Endothelial cell of umbilical vein (primary cell): ENCODE data around the gene TNFSF4. TPM values are rescaled to one million over a fixed set of nuclear protein-coding genes. Genes with fewer than 3 reads are reported as not detected.

Experiments
- Bru-seq: library from RNA; stranded (reverse); fragments of 400-500 nt; gene quantifications from one replicate; lab custom pipeline; 2021; lab: Mats Ljungman, UMichigan
- BruChase-seq, 2 experiments: library from RNA; stranded (reverse); fragments of 400-500 nt; gene quantifications; one replicate each; lab custom pipeline; 2021; lab: Mats Ljungman, UMichigan
- BruUV-seq: library from RNA; stranded (reverse); fragments of 400-500 nt; replicated peaks from 2 replicates; lab custom pipeline; 2021; lab: Mats Ljungman, UMichigan
- CTCF ChIA-PET: fragments of 300-600, 350-600 bp; sonication (Branson Sonifier 250); formaldehyde crosslinking; loops from one replicate; lab custom pipeline; 2021; ENCODE audit warnings: antibody characterized with exemption, inconsistent platforms; lab: Charles Lee
- POLR2A ChIA-PET: fragments of 300-600, 350-600 bp; sonication (Branson Sonifier 250); formaldehyde crosslinking; loops from one replicate; lab custom pipeline; 2021; ENCODE audit warnings: antibody characterized with exemption, inconsistent platforms; lab: Charles Lee
- DNase-seq: peaks from one replicate; pipeline ENCODE4 v3.0.0-alpha.2; 2011; ENCODE audit warnings: low read depth, low spot score
- FAIRE-seq: peaks from 2 replicates; lab custom pipeline; 2011; peaks lifted over from hg19 to GRCh38; lab: Jason Lieb, UNC
- H2AFZ ChIP-seq: 2 replicates; pipeline ENCODE4 v1.6.0; 2012; ENCODE audit warnings: low read depth, low read length, control low read depth, inconsistent platforms
- H3K27ac ChIP-seq: 2 replicates; pipeline ENCODE4 v1.5.1; 2011; ENCODE audit warnings: low read depth, mild to moderate bottlenecking, control low read depth, low read length, moderate library complexity; ENCODE audit not compliant: insufficient read depth
- H3K27me3 ChIP-seq, 2 experiments: 2 replicates each; pipeline versions ENCODE4 v1.6.0 to v1.6.1; 2011; ENCODE audit warnings: low read length in 2 of 2, mixed read lengths in 1 of 2; ENCODE audit not compliant: control insufficient read depth in 2 of 2, insufficient read depth in 2 of 2
- H3K36me3 ChIP-seq, 2 experiments: 2 replicates in 1 of 2; 3 replicates in 1 of 2; pipeline ENCODE4 v1.5.1; 2011; ENCODE audit warnings: low read length in 2 of 2, mild to moderate bottlenecking in 1 of 2, moderate library complexity in 1 of 2; ENCODE audit not compliant: control insufficient read depth in 2 of 2, insufficient read depth in 2 of 2; ENCODE audit errors: extremely low read depth in 1 of 2
- H3K4me1 ChIP-seq: 3 replicates; pipeline ENCODE4 v1.5.1; 2011; ENCODE audit warnings: mild to moderate bottlenecking, low read length; ENCODE audit not compliant: control insufficient read depth, insufficient read depth; ENCODE audit errors: extremely low read depth
- H3K4me2 ChIP-seq: 2 replicates; pipeline ENCODE4 v1.6.1; 2011; ENCODE audit warnings: low read length, control low read depth, mixed read lengths; ENCODE audit not compliant: insufficient read depth
- H3K4me3 ChIP-seq, 3 experiments: fragments of 200-600 bp in 1 of 3; sonication (generic), shearing (Covaris generic) in 1 of 3; replicated peaks in 1 of 3; 2 replicates each; pipeline ENCODE4 v1.5.1; 2011 to 2016; ENCODE audit warnings: control low read depth in 3 of 3, low read length in 3 of 3, mild to moderate bottlenecking in 2 of 3, inconsistent platforms in 1 of 3, low read depth in 1 of 3, moderate library complexity in 1 of 3; ENCODE audit not compliant: insufficient read depth in 1 of 3
- H3K79me2 ChIP-seq: 2 replicates; pipeline ENCODE4 v1.6.0; 2012; ENCODE audit warnings: low read length, inconsistent platforms; ENCODE audit not compliant: control insufficient read depth, insufficient read depth
- H3K9ac ChIP-seq: replicated peaks from 2 replicates; pipeline ENCODE3; 2011; ENCODE audit warnings: low read length, control low read depth; ENCODE audit not compliant: insufficient read depth; ENCODE audit errors: extremely low read depth
- H3K9me1 ChIP-seq: replicated peaks from 3 replicates; pipeline ENCODE4 v1.6.0; 2011; ENCODE audit warnings: mild to moderate bottlenecking, low read length; ENCODE audit not compliant: control insufficient read depth, insufficient read depth; ENCODE audit errors: extremely low read depth
- H3K9me3 ChIP-seq: replicated peaks from 2 replicates; pipeline ENCODE4 v1.5.1; 2012; ENCODE audit warnings: low read length, inconsistent platforms; ENCODE audit not compliant: control insufficient read depth, insufficient read depth
- H4K20me1 ChIP-seq: replicated peaks from 2 replicates; pipeline ENCODE3; 2011; ENCODE audit warnings: mild to moderate bottlenecking, low read length; ENCODE audit not compliant: control insufficient read depth, insufficient read depth; ENCODE audit errors: extremely low read depth
- EZH2 ChIP-seq: IDR thresholded peaks from 2 replicates; pipeline ENCODE4 v1.6.1; 2012; ENCODE audit warnings: borderline replicate concordance, low read depth, mild to moderate bottlenecking, moderate library complexity, low read length, inconsistent platforms; ENCODE audit not compliant: severe bottlenecking
- FOS ChIP-seq: IDR thresholded peaks from 2 replicates; pipeline ENCODE4 v1.6.1; 2011; ENCODE audit warnings: mild to moderate bottlenecking, low read length, moderate library complexity, borderline replicate concordance; ENCODE audit not compliant: insufficient read depth
- GATA2 ChIP-seq: IDR thresholded peaks from 2 replicates; pipeline ENCODE4 v1.7.0; 2011; ENCODE audit warnings: low read depth, mild to moderate bottlenecking, moderate library complexity, mixed read lengths, low read length; ENCODE audit not compliant: insufficient read length, insufficient read depth
- JUN ChIP-seq: IDR thresholded peaks from 2 replicates; pipeline ENCODE4 v1.6.1; 2011; ENCODE audit warnings: borderline replicate concordance, low read depth; ENCODE audit not compliant: insufficient read length, insufficient read depth
- MYC ChIP-seq: IDR thresholded peaks from one replicate; pipeline ENCODE4 v1.6.1; 2011; ENCODE audit warnings: mild to moderate bottlenecking, low read depth, low read length
- POLR2A ChIP-seq: IDR thresholded peaks from 2 replicates; pipeline ENCODE4 v1.6.1; 2012; ENCODE audit warnings: low read depth, mild to moderate bottlenecking, control low read depth, low read length
- POLR2AphosphoS5 ChIP-seq: IDR thresholded peaks from 2 replicates; pipeline ENCODE4 v1.6.1; 2012; ENCODE audit warnings: low read depth, mild to moderate bottlenecking, control low read depth, low read length, moderate library complexity; ENCODE audit not compliant: insufficient read depth
- dilution Hi-C: fragments of 300-500 bp; cut with MboI; formaldehyde crosslinking; loops from one replicate; pipeline ENCODE4 v1.15.0; 2019; ENCODE audit warnings: low sequenced_read_pairs; ENCODE audit not compliant: extremely low pct_ligation_motif_present
- intact Hi-C: fragments of 100-400 bp; cut with micrococcal nuclease; formaldehyde crosslinking; loops from one replicate; pipeline ENCODE4 v1.10.0; 2022
- long read RNA-seq: library from polyadenylated mRNA; stranded (forward); transcript quantifications from one replicate; pipeline ENCODE4 v2.0.0, GENCODE V29; 2021
- polyA minus RNA-seq, 3 experiments: library from RNA; depleted of rRNA, polyadenylated mRNA; stranded (reverse); fragments of >200 nt; gene quantifications; 1 replicate in 1 of 3; 2 replicates in 2 of 3; pipeline ENCODE4 v1.2.3, GENCODE V29; 2011
- polyA plus RNA-seq, 4 experiments: library from polyadenylated mRNA; depleted of rRNA in 3 of 4; stranded (reverse) in 3 of 4; unstranded in 1 of 4; fragments of >200 nt; gene quantifications; 2 replicates each; pipeline versions ENCODE4 v1.2.1 to v1.2.3, GENCODE V29; 2011 to 2012; ENCODE audit warnings: missing spikeins in 1 of 4
- total RNA-seq: library from RNA; stranded (reverse); gene quantifications from 2 replicates; pipeline ENCODE4 v1.2.3, GENCODE V29; 2021
- TF ChIP-seq, protein P1 (sequence below), 2 donors: IDR thresholded peaks; 1 replicate in 1 of 2; 2 replicates in 1 of 2; pipeline ENCODE4 v1.5.1; 2011; ENCODE audit warnings: low read length in 2 of 2, mild to moderate bottlenecking in 2 of 2, moderate library complexity in 2 of 2, control low read depth in 1 of 2, inconsistent platforms in 1 of 2, low read depth in 1 of 2; ENCODE audit not compliant: insufficient read depth in 1 of 2; ENCODE audit errors: extremely low read depth in 1 of 2
- TF ChIP-seq, protein P2 (sequence below): IDR thresholded peaks from 2 replicates; pipeline ENCODE4 v1.6.1; 2011; ENCODE audit not compliant: insufficient read depth, insufficient read length

Gene TNFSF4, protein sequence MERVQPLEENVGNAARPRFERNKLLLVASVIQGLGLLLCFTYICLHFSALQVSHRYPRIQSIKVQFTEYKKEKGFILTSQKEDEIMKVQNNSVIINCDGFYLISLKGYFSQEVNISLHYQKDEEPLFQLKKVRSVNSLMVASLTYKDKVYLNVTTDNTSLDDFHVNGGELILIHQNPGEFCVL
- total RNA-seq (59.6 and 88.1 TPM in 2 replicates), polyA plus RNA-seq (38.6 and 44.9 TPM in 2 replicates), polyA minus RNA-seq (75.0 and 77.9 TPM in 2 replicates), Bru-seq, nascent RNA (percentile 98 among the genes with signal in this experiment), BruChase-seq, experiment 1, labeled RNA remaining after a 6-hour chase (percentile 75 among the genes with signal in this experiment), BruChase-seq, experiment 2, labeled RNA remaining after a 2-hour chase (percentile 91 among the genes with signal in this experiment)
- polyA plus RNA-seq (2011; cell fraction: cytosol; rRNA removed) = 53.6 and 58.7 TPM in 2 replicates
- polyA plus RNA-seq (2011; cell fraction: nucleus; rRNA removed) = 36.9 and 47.0 TPM in 2 replicates
- polyA plus RNA-seq (2012) = 91.8 and 114 TPM in 2 replicates
- 0.31 TPM for polyA minus RNA-seq (2011; cell fraction: cytosol; rRNA and poly(A)+ RNA removed)
- 103 and 141 TPM in 2 replicates for polyA minus RNA-seq (2011; cell fraction: nucleus; rRNA and poly(A)+ RNA removed)
- long read RNA-seq, transcript TNFSF4-202 (3 exons, 3,429 nt) = minor isoform, 39 of 104 reads
- long read RNA-seq, transcript TNFSF4-201 (3 exons, 3,470 nt) = major isoform, 43 of 104 reads
- long read RNA-seq, partial matches to known transcripts = 14 of 104 reads
- long read RNA-seq, other reads (novel, unspliced or antisense) = 8 of 104 reads

DNA sequence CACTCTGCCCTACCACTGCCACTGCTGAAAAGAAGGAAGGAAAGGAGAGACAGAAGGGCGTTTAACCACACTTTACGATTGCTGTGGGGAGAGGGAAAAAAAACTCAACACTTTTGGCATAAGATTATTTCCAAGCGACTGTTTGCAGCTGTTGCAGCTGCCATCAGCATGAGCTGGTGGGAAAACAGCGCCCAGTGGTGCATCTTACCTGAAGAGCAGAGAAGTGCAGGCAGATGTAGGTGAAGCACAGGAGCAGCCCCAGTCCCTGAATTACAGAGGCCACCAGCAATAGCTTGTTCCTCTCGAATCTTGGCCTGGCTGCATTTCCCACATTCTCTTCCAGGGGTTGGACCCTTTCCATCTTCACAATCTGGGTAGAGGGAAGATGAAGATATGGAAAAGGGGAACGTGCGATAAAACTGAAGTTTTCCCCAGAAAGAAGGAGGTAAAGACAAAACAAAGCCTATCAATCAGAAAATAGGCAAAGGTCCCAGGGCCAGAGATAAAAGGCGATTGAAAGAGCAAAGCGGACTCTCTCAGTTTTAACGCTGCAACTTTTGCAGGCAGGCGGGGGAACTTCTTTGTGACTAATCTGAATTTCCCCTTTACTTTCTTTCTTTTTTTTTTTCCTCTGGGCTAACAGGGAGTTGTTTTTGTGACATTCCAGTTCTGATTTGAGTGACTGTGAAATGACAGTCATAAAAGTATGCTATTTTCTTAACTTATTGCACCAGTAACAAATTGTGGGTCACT, at the start of gene TNFSF4:
TNFSF4 (minus strand) TSS at position 516 of the 753 bp plus-strand sequence; CDS start at position 361, 155 bp downstream.
- ChIA-PET POLR2A (interaction anchor here (1.1 to 1.3 kb wide), 2 partner anchors 252 to 309 kb away, joined by 3 to 4 read pairs; no protein-coding TSS in a partner anchor), CTCF (interaction anchor here (0.8 to 9.3 kb wide), 6 partner anchors 15 to 463 kb away, joined by 3 to 164 read pairs (median 4); no protein-coding TSS in a partner anchor)
- Histone ChIP-seq H3K27me3 (no peaks in the 10 kb centered on the region), H3K4me2 (peak within 1 kb of the TSS; percentile 85), H3K9ac (peak within 1 kb of the TSS; percentile 96), H3K27ac (peak within 1 kb of the TSS; percentile 87), H3K4me3 (peak within 1 kb of the TSS; percentile 32 to 98 (median 91)), H3K4me1 (peaks cover 29% of the 10 kb centered on the region), H2AFZ (peak within 1 kb of the TSS; percentile 24), H3K9me1 (no peaks in the 10 kb centered on the region), H3K9me3 (no peaks in the 10 kb centered on the region), H4K20me1 (no peaks in the 10 kb centered on the region), H3K36me3 (no peaks in the 10 kb centered on the region), H3K79me2 (peaks cover 57% of the 10 kb centered on the region)
- DNase-seq (peak; percentile 70), FAIRE-seq (no peak)
- intact Hi-C loops = loop anchor here (5.0 kb wide), 1 partner anchor 200 kb away; no protein-coding TSS in a partner anchor
- no TSS peak for BruUV-seq
- TF ChIP-seq EZH2 = no peak
- TF ChIP-seq, protein P1, sequence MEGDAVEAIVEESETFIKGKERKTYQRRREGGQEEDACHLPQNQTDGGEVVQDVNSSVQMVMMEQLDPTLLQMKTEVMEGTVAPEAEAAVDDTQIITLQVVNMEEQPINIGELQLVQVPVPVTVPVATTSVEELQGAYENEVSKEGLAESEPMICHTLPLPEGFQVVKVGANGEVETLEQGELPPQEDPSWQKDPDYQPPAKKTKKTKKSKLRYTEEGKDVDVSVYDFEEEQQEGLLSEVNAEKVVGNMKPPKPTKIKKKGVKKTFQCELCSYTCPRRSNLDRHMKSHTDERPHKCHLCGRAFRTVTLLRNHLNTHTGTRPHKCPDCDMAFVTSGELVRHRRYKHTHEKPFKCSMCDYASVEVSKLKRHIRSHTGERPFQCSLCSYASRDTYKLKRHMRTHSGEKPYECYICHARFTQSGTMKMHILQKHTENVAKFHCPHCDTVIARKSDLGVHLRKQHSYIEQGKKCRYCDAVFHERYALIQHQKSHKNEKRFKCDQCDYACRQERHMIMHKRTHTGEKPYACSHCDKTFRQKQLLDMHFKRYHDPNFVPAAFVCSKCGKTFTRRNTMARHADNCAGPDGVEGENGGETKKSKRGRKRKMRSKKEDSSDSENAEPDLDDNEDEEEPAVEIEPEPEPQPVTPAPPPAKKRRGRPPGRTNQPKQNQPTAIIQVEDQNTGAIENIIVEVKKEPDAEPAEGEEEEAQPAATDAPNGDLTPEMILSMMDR (IDR thresholded peaks at IDR 0.05; ENCODE audit: extremely low read depth in 1 of 2, insufficient read depth in 1 of 2, low read depth in 1 of 2, low read length in 2 of 2) = peak in 1 of 2 donors; percentile 3
- TF ChIP-seq GATA2 = no peak
- TF ChIP-seq POLR2AphosphoS5 = peak; percentile 58
- peak; percentile 53 for TF ChIP-seq POLR2A
- TF ChIP-seq FOS = no peak
- no peak for TF ChIP-seq JUN
- TF ChIP-seq, protein P2, sequence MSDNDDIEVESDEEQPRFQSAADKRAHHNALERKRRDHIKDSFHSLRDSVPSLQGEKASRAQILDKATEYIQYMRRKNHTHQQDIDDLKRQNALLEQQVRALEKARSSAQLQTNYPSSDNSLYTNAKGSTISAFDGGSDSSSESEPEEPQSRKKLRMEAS = no peak
- no peak for TF ChIP-seq MYC
- dilution Hi-C loops = no loop called here
